Subcutaneous abdominal adipose tissue (tissue), 5 donors: Measurements from ENCODE around the gene EPB42.
"Not testable (repeated sequence)": the region's sequence is repeated elsewhere in the genome, so short reads cannot be mapped to it uniquely, and the experiment has no call there.

Experiments
- H3K27ac ChIP-seq: one replicate; pipeline ENCODE4 v1.7.0; 2013; ENCODE audit warnings: low read depth, mild to moderate bottlenecking, inconsistent platforms, low read length, moderate library complexity
- H3K27me3 ChIP-seq, 5 donors: one replicate each; pipeline ENCODE4 v1.7.0; 2013; ENCODE audit warnings: low read length in 5 of 5, inconsistent platforms in 1 of 5; ENCODE audit not compliant: control insufficient read depth in 5 of 5, insufficient read depth in 4 of 5
- H3K36me3 ChIP-seq, 5 donors: one replicate each; pipeline ENCODE4 v1.7.0; 2013; ENCODE audit warnings: low read length in 5 of 5; ENCODE audit not compliant: control insufficient read depth in 5 of 5, insufficient read depth in 5 of 5
- H3K4me1 ChIP-seq, 5 donors: one replicate each; pipeline ENCODE4 v1.7.0; 2013; ENCODE audit warnings: low read length in 5 of 5, mild to moderate bottlenecking in 3 of 5, moderate library complexity in 1 of 5; ENCODE audit not compliant: control insufficient read depth in 5 of 5, insufficient read depth in 5 of 5
- H3K4me3 ChIP-seq, 5 donors: one replicate each; pipeline ENCODE4 v1.7.0; 2013; ENCODE audit warnings: low read length in 5 of 5, low read depth in 1 of 5
- H3K9ac ChIP-seq, 5 donors: one replicate each; pipeline ENCODE4 v1.7.0; 2013; ENCODE audit warnings: low read length in 5 of 5, mild to moderate bottlenecking in 4 of 5, moderate library complexity in 3 of 5
- H3K9me3 ChIP-seq, 5 donors: one replicate each; pipeline ENCODE4 v1.7.0; 2013; ENCODE audit warnings: low read length in 5 of 5; ENCODE audit not compliant: control insufficient read depth in 5 of 5
- donor health status: healthy.
- donor health status: healthy.
- donor health status: healthy.
- donor health status: healthy.
- donor health status: healthy.

The EPB42 gene

DNA sequence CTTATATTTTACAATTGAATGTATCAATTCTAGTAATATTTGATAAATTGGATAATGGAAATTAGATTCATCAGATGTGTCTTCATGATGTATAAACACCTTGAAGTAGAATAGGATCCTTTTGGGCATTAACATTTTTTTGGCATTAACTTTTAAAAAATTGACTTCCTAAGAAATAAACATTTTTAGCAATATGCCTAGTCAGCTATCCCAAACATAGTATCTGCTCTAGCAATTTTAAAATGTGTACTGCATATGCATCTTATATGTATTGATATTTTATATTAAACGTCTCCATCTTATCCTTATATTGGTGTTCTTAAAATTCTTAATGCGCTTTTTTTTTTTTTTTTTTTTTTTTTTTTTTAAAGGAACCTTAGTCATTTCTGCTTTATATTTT lies 27.1 kb downstream of the EPB42 start:
- no peaks in the 10 kb centered on the region for H3K27me3 ChIP-seq
- no peak overlapping the region for H3K27ac ChIP-seq
- H3K9ac ChIP-seq = no peak overlapping the region
- no peak overlapping the region for H3K4me3 ChIP-seq
- no peaks in the 10 kb centered on the region for H3K9me3 ChIP-seq
- peaks cover 56 to 82% (median 78%) of the 10 kb centered on the region in 5 donors for H3K36me3 ChIP-seq
- peaks cover 0 to 17% (median 0%) of the 10 kb centered on the region in 5 donors for H3K4me1 ChIP-seq

DNA sequence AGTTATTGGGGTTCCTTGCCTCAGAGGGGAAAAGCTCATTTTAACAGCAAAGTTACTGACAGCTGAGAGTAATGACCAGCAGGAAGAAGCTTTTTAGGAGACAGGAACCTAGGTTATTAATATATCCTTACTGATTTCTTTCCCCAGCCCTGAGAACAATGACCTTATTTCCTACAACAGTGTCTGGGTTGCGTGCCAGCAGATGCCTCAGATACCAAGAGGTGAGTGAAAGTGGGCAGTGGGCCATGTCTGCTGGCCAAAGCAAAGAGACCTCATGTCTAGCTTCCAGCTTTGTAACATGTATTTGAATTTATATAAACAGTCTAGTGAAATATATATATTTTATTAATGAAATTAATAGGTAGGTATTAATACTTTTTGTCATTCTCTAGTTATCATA lies 30.6 kb downstream of the EPB42 start:
- Histone ChIP-seq H3K4me3 (peak overlapping the region in 1 of 5 donors; percentile 17), H3K9me3 (no peaks in the 10 kb centered on the region), H3K9ac (no peak overlapping the region), H3K4me1 (peaks cover 3 to 38% (median 20%) of the 10 kb centered on the region in 5 donors), H3K36me3 (peaks cover 48 to 60% (median 56%) of the 10 kb centered on the region in 5 donors), H3K27ac (no peak overlapping the region), H3K27me3 (no peaks in the 10 kb centered on the region)

DNA sequence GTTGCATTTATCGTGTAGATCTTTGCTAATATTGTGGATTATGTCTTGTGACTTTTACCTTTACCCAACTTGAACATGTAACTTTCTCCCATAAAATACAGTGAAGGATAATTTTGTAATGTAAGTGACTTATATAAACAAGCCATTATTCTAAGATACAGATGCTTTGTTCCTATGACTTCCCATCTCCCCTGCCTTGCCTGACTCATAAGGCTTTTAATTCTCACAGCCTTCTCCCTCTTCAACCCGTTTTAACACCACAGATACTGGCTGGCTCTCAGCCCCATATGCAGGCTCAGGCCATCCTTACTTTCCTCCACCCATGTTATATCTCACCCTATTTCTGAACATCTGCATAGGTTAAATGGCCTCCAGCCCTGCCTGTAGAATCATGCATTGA lies 31.5 kb downstream of the EPB42 start:
- peaks cover 3 to 41% (median 24%) of the 10 kb centered on the region in 5 donors for H3K4me1 ChIP-seq
- H3K4me3 ChIP-seq = no peak overlapping the region
- peaks cover 39 to 54% (median 49%) of the 10 kb centered on the region in 5 donors for H3K36me3 ChIP-seq
- H3K9ac ChIP-seq = peak overlapping the region in 2 of 5 donors; percentile 10 to 42
- no peak overlapping the region for H3K27ac ChIP-seq
- no peaks in the 10 kb centered on the region for H3K9me3 ChIP-seq
- no peaks in the 10 kb centered on the region for H3K27me3 ChIP-seq

DNA sequence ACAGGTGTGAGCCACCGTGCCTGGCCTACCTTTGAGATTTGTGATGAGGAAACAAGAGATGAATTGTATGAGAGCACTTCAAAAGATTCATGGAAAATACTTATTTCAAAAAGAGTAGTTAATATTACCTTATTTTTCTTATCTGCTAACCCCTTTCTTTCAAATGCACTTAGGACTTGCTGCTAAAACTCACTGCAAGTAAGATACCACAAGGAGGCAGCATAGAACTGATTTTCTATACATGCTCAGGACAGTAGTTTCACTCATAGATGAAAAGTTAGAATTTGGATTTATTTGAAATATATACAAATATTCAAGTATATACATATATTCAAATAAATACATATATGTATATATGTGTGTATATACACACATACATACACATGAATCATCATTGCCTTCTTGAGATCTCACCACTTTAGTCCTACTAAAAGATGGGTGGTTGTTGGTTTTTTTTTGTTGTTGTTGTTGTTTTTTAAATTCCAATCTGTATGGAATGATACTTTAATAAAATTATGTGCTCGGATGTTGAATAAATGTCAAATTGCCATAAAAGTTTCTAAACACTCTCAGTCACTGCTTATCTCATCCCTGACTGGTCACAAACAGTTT lies 33.2 kb downstream of the EPB42 start:
- Histone ChIP-seq H3K27me3 (no peaks in the 10 kb centered on the region), H3K36me3 (peaks cover 30 to 43% (median 40%) of the 10 kb centered on the region in 5 donors), H3K4me1 (peaks cover 3 to 41% (median 24%) of the 10 kb centered on the region in 5 donors), H3K27ac (no peak overlapping the region), H3K9me3 (no peaks in the 10 kb centered on the region), H3K4me3 (no peak overlapping the region), H3K9ac (no peak overlapping the region)

DNA sequence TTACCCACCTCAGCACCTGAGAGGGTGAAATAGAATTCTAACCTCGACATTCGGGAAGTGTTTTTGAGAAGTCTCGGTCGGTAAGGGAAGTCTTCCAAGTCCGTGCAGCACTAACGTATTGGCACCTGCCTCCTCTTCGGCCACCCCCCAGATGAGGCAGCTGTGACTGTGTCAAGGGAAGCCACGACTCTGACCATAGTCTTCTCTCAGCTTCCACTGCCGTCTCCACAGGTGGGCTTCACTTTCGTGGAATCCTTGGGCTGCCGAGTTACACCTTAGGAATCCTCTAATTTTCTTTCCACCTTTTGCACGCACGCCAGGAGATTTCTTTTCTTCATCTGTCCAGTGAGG lies 34.8 kb downstream of the EPB42 start:
- no peaks in the 10 kb centered on the region for H3K9me3 ChIP-seq
- no peaks in the 10 kb centered on the region for H3K27me3 ChIP-seq
- H3K27ac ChIP-seq = peak overlapping the region; percentile 76
- peaks cover 15 to 28% (median 25%) of the 10 kb centered on the region in 5 donors for H3K36me3 ChIP-seq
- H3K4me1 ChIP-seq = peaks cover 3 to 41% (median 28%) of the 10 kb centered on the region in 5 donors
- H3K4me3 ChIP-seq = peak overlapping the region; percentile 84 to 99 (median 95)
- H3K9ac ChIP-seq = peak overlapping the region; percentile 84 to 95 (median 91)

DNA sequence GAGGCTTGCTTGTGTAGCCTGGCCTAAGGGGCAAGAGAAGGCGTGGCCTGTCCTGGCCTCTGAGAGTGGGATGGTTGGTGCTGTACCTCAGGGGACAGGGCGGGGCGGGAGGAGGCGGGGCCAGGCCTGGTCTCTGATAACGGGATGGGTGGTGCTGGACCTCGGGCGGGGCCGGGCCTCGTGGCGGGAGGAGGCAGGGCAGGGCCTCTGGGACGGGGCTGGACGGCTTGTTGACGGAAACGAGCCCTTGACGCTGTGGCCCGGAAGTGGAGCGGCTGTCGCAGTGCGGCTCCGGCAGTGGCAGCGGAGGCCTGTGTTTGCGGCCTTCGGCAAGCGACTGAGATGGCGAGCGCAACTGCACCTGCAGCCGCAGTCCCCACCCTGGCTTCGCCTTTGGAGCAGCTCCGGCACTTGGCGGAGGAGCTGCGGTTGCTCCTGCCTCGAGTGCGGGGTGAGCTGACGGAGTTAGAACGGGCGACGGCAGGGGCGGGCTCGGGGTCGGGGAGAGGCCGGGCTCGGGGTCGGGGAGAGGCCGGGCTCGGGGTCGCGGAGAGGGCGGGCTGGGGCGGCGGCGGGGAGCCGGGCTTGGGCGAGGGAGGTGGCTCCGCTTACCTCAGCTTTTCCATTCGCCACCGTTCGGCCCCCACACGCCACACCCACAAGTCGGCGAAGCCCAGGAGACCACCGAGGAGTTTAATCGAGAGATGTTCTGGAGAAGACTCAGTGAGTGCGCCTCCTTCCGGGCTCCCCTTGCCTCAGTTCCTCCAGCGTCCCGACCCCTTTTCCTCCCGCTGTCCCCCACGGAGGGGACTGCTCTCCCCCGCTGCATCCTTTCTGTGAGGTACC lies 35.4 kb downstream of the EPB42 start, which contains the start of gene CCNDBP1:
Gene CCNDBP1 (plus strand): TSS at position 247 of the 846 bp plus-strand sequence. CDS start 96 bp downstream, at position 343.
- peaks cover 9 to 22% (median 19%) of the 10 kb centered on the region in 5 donors for H3K36me3 ChIP-seq
- H3K9me3 ChIP-seq = no peaks in the 10 kb centered on the region
- peaks cover 3 to 39% (median 29%) of the 10 kb centered on the region in 5 donors for H3K4me1 ChIP-seq
- H3K4me3 ChIP-seq = peak within 1 kb of the TSS; percentile 84 to 99 (median 95)
- peak within 1 kb of the TSS; percentile 84 to 95 (median 91) for H3K9ac ChIP-seq
- H3K27me3 ChIP-seq = no peaks in the 10 kb centered on the region
- peak within 1 kb of the TSS; percentile 76 for H3K27ac ChIP-seq

DNA sequence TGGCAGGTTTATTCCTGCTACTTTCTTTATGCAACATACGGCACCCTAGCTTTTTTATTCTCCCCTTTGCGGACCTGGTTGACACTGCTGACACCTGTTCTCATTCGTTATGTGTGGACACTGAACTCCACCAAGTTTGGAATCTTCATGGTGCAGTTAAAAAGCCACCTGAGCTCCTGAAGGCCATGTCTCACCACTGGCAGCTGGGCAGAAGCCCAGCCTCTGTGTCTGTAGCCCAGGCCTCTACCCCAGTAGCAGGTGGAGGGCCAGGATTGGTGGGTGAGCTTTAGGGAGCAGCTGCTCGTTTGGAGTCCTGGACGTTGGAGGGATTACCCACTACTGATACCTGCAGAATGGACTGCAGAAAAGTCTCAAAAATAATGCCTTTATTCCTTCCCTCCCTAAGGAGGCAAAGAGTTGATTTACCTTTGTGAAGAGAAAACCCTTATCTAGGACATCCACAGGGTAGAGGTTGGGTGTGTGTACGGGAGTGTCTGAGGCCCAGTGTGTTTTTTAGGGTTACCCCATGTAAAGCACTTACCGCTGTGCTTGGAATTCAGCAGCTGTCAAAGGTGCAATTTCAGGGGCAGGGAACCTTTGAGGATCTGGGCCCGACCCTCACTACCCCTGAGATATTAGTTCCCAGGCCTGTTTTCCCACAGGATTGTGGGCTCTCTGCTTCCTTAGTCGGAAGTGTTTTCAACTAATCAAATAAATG lies 36.3 kb downstream of the EPB42 start:
- Histone ChIP-seq H3K27me3 (no peaks in the 10 kb centered on the region), H3K9ac (peak overlapping the region in 2 of 5 donors; percentile 80 to 84), H3K4me1 (peaks cover 3 to 31% (median 29%) of the 10 kb centered on the region in 5 donors), H3K4me3 (peak overlapping the region; percentile 8 to 96 (median 88)), H3K9me3 (no peaks in the 10 kb centered on the region), H3K27ac (peak overlapping the region; percentile 76), H3K36me3 (peaks cover 5 to 18% (median 12%) of the 10 kb centered on the region in 5 donors)

DNA sequence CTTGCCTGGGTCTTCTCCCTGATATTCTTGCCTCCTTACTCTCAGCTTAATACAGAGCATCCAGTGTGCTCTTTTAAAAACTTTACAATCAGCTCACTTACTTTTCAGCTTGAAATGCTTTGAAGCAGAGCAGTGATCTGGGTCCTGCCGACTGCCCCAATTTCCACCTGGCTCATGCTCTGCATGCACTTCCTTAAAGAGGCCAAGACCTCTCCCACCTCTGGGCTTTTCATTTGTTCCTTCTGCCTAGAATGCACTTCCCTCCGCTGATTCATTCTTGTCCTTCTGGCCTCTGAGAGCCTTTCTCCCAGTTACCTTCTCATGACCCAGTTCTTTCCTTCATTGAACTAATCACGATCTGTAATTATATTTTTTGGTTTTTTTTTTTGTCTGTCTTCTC lies 37.5 kb downstream of the EPB42 start:
- Histone ChIP-seq H3K4me1 (peaks cover 3 to 27% (median 24%) of the 10 kb centered on the region in 5 donors), H3K27ac (no peak overlapping the region), H3K36me3 (peaks cover 4 to 18% (median 10%) of the 10 kb centered on the region in 5 donors), H3K9me3 (no peaks in the 10 kb centered on the region), H3K27me3 (no peaks in the 10 kb centered on the region), H3K4me3 (no peak overlapping the region), H3K9ac (no peak overlapping the region)

DNA sequence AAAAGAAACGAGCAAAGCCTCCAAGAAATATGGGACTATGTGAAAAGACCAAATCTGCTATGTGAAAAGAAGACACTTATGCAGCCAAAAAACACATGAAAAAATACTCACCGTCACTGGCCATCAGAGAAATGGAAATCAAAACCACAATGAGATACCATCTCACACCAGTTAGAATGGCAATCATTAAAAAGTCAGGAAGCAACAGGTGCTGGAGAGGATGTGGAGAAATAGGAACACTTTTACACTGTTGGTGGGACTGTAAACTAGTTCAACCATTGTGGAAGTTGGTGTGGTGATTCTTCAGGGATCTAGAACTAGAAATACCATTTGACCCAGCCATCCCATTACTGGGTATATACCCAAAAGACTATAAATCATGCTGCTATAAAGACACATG lies 43.7 kb downstream of the EPB42 start:
- not testable (repeated sequence) for H3K4me3 ChIP-seq, H3K9me3 ChIP-seq, H3K27me3 ChIP-seq, H3K4me1 ChIP-seq, H3K27ac ChIP-seq, H3K9ac ChIP-seq
- H3K36me3 ChIP-seq = peaks cover 11 to 46% (median 28%) of the 10 kb centered on the region in 5 donors
